Heart left ventricle (tissue), 16 donors: ENCODE results near the gene OR52D1. TPM values are rescaled to one million over a fixed set of nuclear protein-coding genes. Genes with fewer than 3 reads are reported as not detected.

Experiments used
- ATAC-seq, 4 donors: fragments of 200-7000 bp; cut with Tn5 transposase; one replicate each; pipeline ENCODE4 v1.9.1; 2020 to 2022; ENCODE audit warnings: moderate library complexity in 4 of 4, mild to moderate bottlenecking in 3 of 4, moderate number of reproducible peaks in 1 of 4
- DNase-seq, 5 donors: peaks; one replicate each; pipeline ENCODE4 v3.0.0-alpha.2; 2020
- H3K27ac ChIP-seq, 12 donors: fragments of 200-600 bp; sonication (generic) in 4 of 12; one replicate each; pipeline versions ENCODE4 v1.5.0 to v1.8.0; 2016 to 2022; ENCODE audit warnings: mild to moderate bottlenecking in 2 of 12
- H3K27me3 ChIP-seq, 9 donors: fragments of 200-600 bp; sonication (generic) in 2 of 9; one replicate each; pipeline versions ENCODE4 v1.5.1 to v1.8.0; 2016 to 2022; ENCODE audit warnings: mild to moderate bottlenecking in 3 of 9
- H3K36me3 ChIP-seq, 9 donors: fragments of 200-600 bp; sonication (generic) in 2 of 9; one replicate each; pipeline versions ENCODE4 v1.5.0 to v1.8.0; 2018 to 2022; ENCODE audit warnings: mild to moderate bottlenecking in 2 of 9
- H3K4me1 ChIP-seq, 12 donors: fragments of 200-600 bp; sonication (generic) in 4 of 12; one replicate each; pipeline versions ENCODE4 v1.5.0 to v1.8.0; 2016 to 2022; ENCODE audit warnings: mild to moderate bottlenecking in 3 of 12
- H3K4me3 ChIP-seq, 12 donors: fragments of 200-600 bp; sonication (generic) in 4 of 12; one replicate each; pipeline versions ENCODE4 v1.5.0 to v1.8.0; 2017 to 2022; ENCODE audit warnings: mild to moderate bottlenecking in 9 of 12, moderate library complexity in 4 of 12
- H3K9me3 ChIP-seq, 12 donors: fragments of 200-600 bp; sonication (generic) in 4 of 12; one replicate each; pipeline versions ENCODE4 v1.5.0 to v1.8.0; 2016 to 2022; ENCODE audit warnings: mild to moderate bottlenecking in 1 of 12
- POLR2A ChIP-seq, 2 donors: fragments of 450-650 bp; IDR thresholded peaks; one replicate each; pipeline ENCODE4 v1.6.1; 2017; ENCODE audit warnings: antibody characterized with exemption in 2 of 2, mild to moderate bottlenecking in 2 of 2, moderate library complexity in 2 of 2
- WGBS, 4 donors: extraction: QIAGEN DNeasy Blood & Tissue Kit in 2 of 4; methylation state at CpG; one replicate each; pipeline versions ENCODE4 v1.1.5 to v1.1.7; 2013 to 2018; 5-methylcytosine and 5-hydroxymethylcytosine counted together
- intact Hi-C, 10 donors: fragments of 100-400 bp; cut with DNase I; formaldehyde crosslinking; loops; one replicate each; pipeline versions ENCODE4 v1.11.1 to v1.14.2; 2022
- polyA plus RNA-seq, 2 donors: library from polyadenylated mRNA; stranded (reverse); fragments of 200-250 nt; gene quantifications; one replicate each; pipeline ENCODE4 v1.2.3, GENCODE V29; 2013
- total RNA-seq, 9 donors: library from RNA; depleted of rRNA in 2 of 9; stranded (reverse); fragments of >200 nt in 2 of 9; fragmentation: NEBNext Ultra II Directional in 3 of 9; extraction: Animal tissue kit (Norgen Biotek cat#: 25700) in 3 of 9; gene quantifications; one replicate each; pipeline versions ENCODE4 v1.1.0 to v1.2.4, GENCODE V29; 2016 to 2023
- TF ChIP-seq, protein P1 (sequence below), 12 donors: fragments of 200-600 bp; sonication (generic) in 4 of 12; IDR thresholded peaks; one replicate each; pipeline versions ENCODE4 v1.5.0 to v1.8.0; 2018 to 2022; ENCODE audit warnings: antibody characterized with exemption in 12 of 12, mild to moderate bottlenecking in 5 of 12
- donor health status: ischemic (EF 13 %, LVEDD 7.1; RV severe dilation, severe dysfunction).
- donor health status: healthy with polysubstance abuse.
- donor health status: DM: no; HTN: yes; CAD: no.
- donor health status: DM: no; HTN: no; CAD: no.
- donor health status: ischemic (EF 25% LVEDD 6.9; RV normal size, moderate dysfunction).
- donor health status: ischemic (EF 25% LVEDD 5.7; RV mildly dilated, moderate dysfunction).
- donor health status: healthy.
- donor health status: DM: yes; HTN: yes; CAD: no.
- donor health status: ischemic (EF 35%, LVEDD 5.7; RV mildly dilated, moderate dysfunction).
- donor health status: nonischemic (EF 11% LVEDD 7.7; RV severe dilation, severe dysfunction).
- donor health status: DM: yes; HTN: yes; CAD: no.
- donor health status: PGD.
- donor health status: ischemic (EF 29% LVEDD 5.4; RV normal size, mild dysfunction).
- donor health status: nonischemic (EF 23%, LVEDD 6.1; RV moderate dilation, normal function).

OR52D1 gene
- total and polyA plus RNA-seq, 11 donors = not detected

DNA sequence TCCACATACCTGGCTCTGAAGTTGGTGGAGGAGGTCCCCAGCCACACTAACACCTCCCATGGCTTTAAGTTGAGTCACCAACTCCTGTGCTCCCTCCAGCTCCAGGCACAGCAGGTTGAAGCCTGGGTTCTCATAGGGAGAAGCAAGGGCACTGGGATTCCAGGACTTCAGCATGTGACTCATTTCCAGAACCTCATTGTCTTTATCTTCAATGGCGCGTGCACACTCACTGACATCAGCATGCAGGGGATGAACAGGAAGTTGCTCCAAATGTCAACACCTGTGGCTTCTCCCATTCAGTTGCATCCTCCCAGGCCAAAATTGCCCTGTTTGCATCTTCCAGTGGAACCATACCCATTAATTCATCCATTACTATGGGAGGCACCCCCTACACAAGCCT is 33.8 kb downstream of the OR52D1 start:
- Histone ChIP-seq H3K4me1 (no peaks in the 10 kb centered on the region), H3K36me3 (no peaks in the 10 kb centered on the region), H3K27ac (no peak overlapping the region), H3K9me3 (no peaks in the 10 kb centered on the region), H3K27me3 (no peaks in the 10 kb centered on the region), H3K4me3 (no peak overlapping the region)
- WGBS, 4 donors = 60 to 83% (median 71%) methylated on average over 2 of the region's 2 CpGs
- intact Hi-C loops = no loop called here
- DNase-seq (no peak), ATAC-seq (no peak)
- TF ChIP-seq POLR2A (IDR thresholded peaks at IDR 0.05) = no peak
- TF ChIP-seq, protein P1, sequence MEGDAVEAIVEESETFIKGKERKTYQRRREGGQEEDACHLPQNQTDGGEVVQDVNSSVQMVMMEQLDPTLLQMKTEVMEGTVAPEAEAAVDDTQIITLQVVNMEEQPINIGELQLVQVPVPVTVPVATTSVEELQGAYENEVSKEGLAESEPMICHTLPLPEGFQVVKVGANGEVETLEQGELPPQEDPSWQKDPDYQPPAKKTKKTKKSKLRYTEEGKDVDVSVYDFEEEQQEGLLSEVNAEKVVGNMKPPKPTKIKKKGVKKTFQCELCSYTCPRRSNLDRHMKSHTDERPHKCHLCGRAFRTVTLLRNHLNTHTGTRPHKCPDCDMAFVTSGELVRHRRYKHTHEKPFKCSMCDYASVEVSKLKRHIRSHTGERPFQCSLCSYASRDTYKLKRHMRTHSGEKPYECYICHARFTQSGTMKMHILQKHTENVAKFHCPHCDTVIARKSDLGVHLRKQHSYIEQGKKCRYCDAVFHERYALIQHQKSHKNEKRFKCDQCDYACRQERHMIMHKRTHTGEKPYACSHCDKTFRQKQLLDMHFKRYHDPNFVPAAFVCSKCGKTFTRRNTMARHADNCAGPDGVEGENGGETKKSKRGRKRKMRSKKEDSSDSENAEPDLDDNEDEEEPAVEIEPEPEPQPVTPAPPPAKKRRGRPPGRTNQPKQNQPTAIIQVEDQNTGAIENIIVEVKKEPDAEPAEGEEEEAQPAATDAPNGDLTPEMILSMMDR (IDR thresholded peaks at IDR 0.05) = no peak

DNA sequence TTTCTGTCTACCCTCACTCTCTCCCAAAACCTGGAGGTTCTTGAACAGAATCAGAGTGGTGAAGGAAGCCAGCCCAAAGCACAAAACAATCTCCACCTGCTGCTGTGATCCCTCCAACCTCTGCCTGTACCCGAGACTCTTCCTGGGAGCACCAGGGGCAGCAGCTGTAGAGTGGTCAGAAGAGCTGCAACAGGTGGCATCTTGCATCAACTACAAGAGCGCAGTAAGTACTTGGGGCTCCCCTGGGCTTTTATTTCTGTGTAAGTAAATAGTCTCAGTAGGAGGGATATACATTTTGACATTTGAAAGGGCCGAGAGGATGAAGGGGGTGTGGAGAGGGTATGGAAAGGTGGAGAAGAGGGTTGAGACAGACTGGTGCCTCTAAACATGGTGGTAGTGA is 36.3 kb downstream of the OR52D1 start:
- Histone ChIP-seq H3K27me3 (no peaks in the 10 kb centered on the region), H3K27ac (no peak overlapping the region), H3K36me3 (no peaks in the 10 kb centered on the region), H3K4me3 (no peak overlapping the region), H3K9me3 (no peaks in the 10 kb centered on the region), H3K4me1 (peaks cover 0 to 9% (median 0%) of the 10 kb centered on the region in 12 donors)
- ATAC-seq (no peak), DNase-seq (no peak)
- TF ChIP-seq, protein P1 (IDR thresholded peaks at IDR 0.05) = no peak
- TF ChIP-seq POLR2A (IDR thresholded peaks at IDR 0.05) = no peak
- intact Hi-C loops = loop anchor here in 1 of 10 donors (2.0 kb wide), 1 partner anchor 20 kb away; no protein-coding TSS in a partner anchor
- WGBS, 4 donors = 67 to 75% (median 71%) methylated on average over 3 of the region's 3 CpGs

DNA sequence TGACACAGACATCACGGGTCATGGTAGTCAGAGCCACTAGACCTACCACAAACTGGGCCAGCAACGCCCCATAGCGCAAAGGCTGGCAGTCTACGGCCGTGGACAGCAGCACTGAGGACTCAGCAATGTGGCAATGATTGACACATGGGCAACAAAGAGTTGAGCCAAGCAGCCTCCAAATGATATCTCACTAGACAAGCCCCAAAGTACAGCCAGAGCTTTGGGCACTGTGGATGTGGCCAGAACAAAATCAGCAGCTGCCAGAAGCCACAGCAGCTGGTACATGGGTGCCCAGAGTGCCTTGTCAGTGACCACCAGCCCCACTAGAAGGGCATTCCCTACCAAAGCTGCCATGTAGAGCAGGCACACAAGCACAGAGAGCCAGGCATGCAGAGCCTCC is 39.2 kb downstream of the OR52D1 start:
- H3K9me3 ChIP-seq = no peaks in the 10 kb centered on the region
- no peaks in the 10 kb centered on the region for H3K36me3 ChIP-seq
- no peaks in the 10 kb centered on the region for H3K27me3 ChIP-seq
- peaks cover 0 to 9% (median 0%) of the 10 kb centered on the region in 12 donors for H3K4me1 ChIP-seq
- 85 to 98% (median 96%) methylated on average over 5 of the region's 5 CpGs for WGBS, 4 donors
- DNase-seq = no peak
- no peak overlapping the region for H3K27ac ChIP-seq
- intact Hi-C loops = no loop called here
- no peak for ATAC-seq
- no peak overlapping the region for H3K4me3 ChIP-seq
- TF ChIP-seq, protein P1 (IDR thresholded peaks at IDR 0.05) = no peak
- TF ChIP-seq POLR2A (IDR thresholded peaks at IDR 0.05) = no peak

DNA sequence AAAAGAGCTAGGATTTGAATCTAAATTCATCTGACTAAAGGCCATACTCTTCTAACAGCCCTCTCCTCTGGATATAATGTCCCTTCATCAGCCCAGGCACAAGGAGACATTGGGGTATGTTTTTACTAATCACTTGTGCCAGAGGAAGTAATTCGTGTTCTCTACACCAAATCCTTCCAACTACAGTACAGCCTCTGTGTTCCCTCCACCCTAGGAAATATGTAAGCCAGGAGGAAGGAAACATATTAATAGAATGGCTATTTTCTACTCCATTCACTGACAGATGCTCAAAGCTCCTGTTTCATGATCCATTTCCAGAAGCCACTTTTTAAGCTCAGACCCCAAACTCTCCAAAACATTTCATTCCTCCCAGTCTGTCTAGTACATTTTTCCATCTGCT is 40.0 kb downstream of the OR52D1 start:
- 29 to 45% (median 32%) methylated on average over 1 of the region's 1 CpG for WGBS, 4 donors
- TF ChIP-seq, protein P1 (IDR thresholded peaks at IDR 0.05) = no peak
- TF ChIP-seq POLR2A (IDR thresholded peaks at IDR 0.05) = no peak
- Histone ChIP-seq H3K27ac (peak overlapping the region in 2 of 12 donors; percentile 39 to 51), H3K9me3 (no peaks in the 10 kb centered on the region), H3K4me3 (no peak overlapping the region), H3K36me3 (no peaks in the 10 kb centered on the region), H3K27me3 (no peaks in the 10 kb centered on the region), H3K4me1 (peaks cover 0 to 9% (median 0%) of the 10 kb centered on the region in 12 donors)
- intact Hi-C loops = no loop called here
- ATAC-seq (peak in 1 of 4 donors; percentile 77), DNase-seq (no peak)
